Embryonic facial prominence (tissue), 1 donor: ENCODE measurements around the gene FBXL15.

Source experiments
- DNase-seq: peaks from one replicate; pipeline ENCODE4 v3.0.0-alpha.2; 2016; ENCODE audit errors: extremely low spot score

FBXL15 gene

GRCh38 chr10:102426803-102427287, 6.2 kb downstream of the FBXL15 start:
- no peak for DNase-seq

GRCh38 chr10:102429468-102429867, 8.8 kb downstream of the FBXL15 start:
- no peak for DNase-seq

GRCh38 chr10:102431452-102432124, 11.0 kb downstream of the FBXL15 start:
- no peak for DNase-seq

GRCh38 chr10:102432162-102432950, 11.7 kb downstream of the FBXL15 start, which contains the start of gene CUEDC2:
CUEDC2 (minus strand) TSS chr10:102432574; CDS start chr10:102425188, 7,386 bp downstream.
- peak; percentile 91 for DNase-seq

- no peak for DNase-seq
Measured at GRCh38 chr10:102433619-102434046, 13.0 kb downstream of the FBXL15 start.

- no peak for DNase-seq
Measured at GRCh38 chr10:102434394-102435132, 13.9 kb downstream of the FBXL15 start.

- no peak for DNase-seq
Measured at GRCh38 chr10:102435133-102435497, 14.5 kb downstream of the FBXL15 start.

- no peak for DNase-seq
Measured at GRCh38 chr10:102435529-102436233, 15.0 kb downstream of the FBXL15 start.

- no peak for DNase-seq
Measured at GRCh38 chr10:102436312-102436711, 15.7 kb downstream of the FBXL15 start.

- no peak for DNase-seq
Measured at GRCh38 chr10:102437515-102437914, 16.9 kb downstream of the FBXL15 start.

- DNase-seq, result no peak
Measured at GRCh38 chr10:102438374-102438773, 17.7 kb downstream of the FBXL15 start.

- DNase-seq, result no peak
Measured at GRCh38 chr10:102444851-102445250, 24.2 kb downstream of the FBXL15 start.

GRCh38 chr10:102449321-102450123, 28.9 kb downstream of the FBXL15 start:
- DNase-seq, result no peak

- no peak for DNase-seq
Measured at GRCh38 chr10:102450124-102450373, 29.4 kb downstream of the FBXL15 start.

GRCh38 chr10:102450374-102451104, 29.9 kb downstream of the FBXL15 start:
- peak; percentile 52 for DNase-seq

- no peak for DNase-seq
Measured at GRCh38 chr10:102451105-102451969, 30.7 kb downstream of the FBXL15 start, which contains the start of gene C10orf95. C10orf95 (minus strand) TSS chr10:102451543; CDS start chr10:102451093, 450 bp downstream.

- DNase-seq, result no peak
Measured at GRCh38 chr10:102452672-102453340, 32.2 kb downstream of the FBXL15 start.

GRCh38 chr10:102453502-102453901, 32.9 kb downstream of the FBXL15 start:
- no peak for DNase-seq
